Spleen (tissue), 7 donors: Measurements from ENCODE around the gene NUMA1.

Source experiments
- CTCF ChIP-seq, 11 experiments: fragments of 200-600 bp in 7 of 11; fragments of 450-650 bp in 4 of 11; sonication (generic) in 4 of 11; IDR thresholded peaks in 8 of 11; conservative IDR thresholded peaks in 3 of 11; 1 replicate in 7 of 11; 2 replicates in 4 of 11; pipeline versions ENCODE4 v1.4.0 to v1.8.0; 2016 to 2021; ENCODE audit warnings: antibody characterized with exemption in 11 of 11, inconsistent platforms in 4 of 11, mild to moderate bottlenecking in 1 of 11
- POLR2A ChIP-seq, 3 donors: fragments of 450-650 bp; IDR thresholded peaks; one replicate each; pipeline ENCODE4 v1.5.1; 2017; ENCODE audit warnings: antibody characterized with exemption in 3 of 3, mild to moderate bottlenecking in 1 of 3
- POLR2AphosphoS5 ChIP-seq, 3 donors: sonication (generic); formaldehyde crosslinking; IDR thresholded peaks; one replicate each; pipeline ENCODE4 v1.5.1; 2017; ENCODE audit warnings: antibody characterized with exemption in 3 of 3
- donor health status: DM: no; HTN: no; CAD: no; lungs with moderate emphysema.
- donor health status: DM: no; HTN: no; CAD: no.
- donor health status: DM: no; HTN: no; CAD: no.

DNA sequence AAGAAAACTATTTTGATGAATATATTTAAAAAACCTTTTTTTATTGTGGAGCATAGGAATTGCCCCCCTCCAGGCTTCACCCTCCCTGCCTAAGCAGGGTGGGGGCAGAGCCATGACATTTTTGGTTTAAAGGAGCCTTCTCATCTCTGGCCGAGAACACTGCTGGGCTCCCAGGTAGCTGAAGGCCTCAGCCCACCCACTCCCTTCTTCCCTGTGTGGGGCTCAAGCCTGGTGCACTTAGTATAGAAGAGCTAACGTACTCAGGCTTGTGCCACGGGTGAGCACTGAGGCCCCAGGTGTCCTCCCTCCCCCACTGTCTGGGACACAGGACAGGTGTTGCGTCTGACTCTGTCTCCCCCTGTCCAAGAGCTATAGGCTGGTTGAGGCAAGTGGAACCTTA, 83.8 kb downstream of the NUMA1 start:
- TF ChIP-seq CTCF (IDR thresholded peaks at IDR 0.05 in 8 of 11, conservative IDR thresholded peaks at IDR 0.05 in 3 of 11) (no peak), POLR2A (IDR thresholded peaks at IDR 0.05) (no peak), POLR2AphosphoS5 (IDR thresholded peaks at IDR 0.05) (no peak)
